Transverse colon (tissue), 4 donors: Measurements from ENCODE around the gene NBEA.

ENCODE experiments used
- CTCF ChIP-seq, 5 experiments: fragments of 200-600 bp in 3 of 5; fragments of 450-650 bp in 2 of 5; sonication (generic) in 3 of 5; IDR thresholded peaks; 1 replicate in 2 of 5; 2 replicates in 3 of 5; pipeline ENCODE4 v1.5.1; 2016 to 2017; ENCODE audit warnings: antibody characterized with exemption in 5 of 5, inconsistent platforms in 3 of 5, mild to moderate bottlenecking in 2 of 5, moderate library complexity in 1 of 5
- EP300 ChIP-seq: sonication (generic); formaldehyde crosslinking; IDR thresholded peaks from one replicate; pipeline ENCODE4 v1.6.1; 2017; ENCODE audit warnings: antibody characterized with exemption, low read depth
- POLR2A ChIP-seq: fragments of 450-650 bp; IDR thresholded peaks from one replicate; pipeline ENCODE4 v1.6.1; 2016; ENCODE audit warnings: antibody characterized with exemption, mild to moderate bottlenecking, moderate library complexity
- POLR2AphosphoS5 ChIP-seq, 3 donors: sonication (generic); formaldehyde crosslinking; IDR thresholded peaks; one replicate each; pipeline ENCODE4 v1.6.1; 2016; ENCODE audit warnings: antibody characterized with exemption in 3 of 3

DNA sequence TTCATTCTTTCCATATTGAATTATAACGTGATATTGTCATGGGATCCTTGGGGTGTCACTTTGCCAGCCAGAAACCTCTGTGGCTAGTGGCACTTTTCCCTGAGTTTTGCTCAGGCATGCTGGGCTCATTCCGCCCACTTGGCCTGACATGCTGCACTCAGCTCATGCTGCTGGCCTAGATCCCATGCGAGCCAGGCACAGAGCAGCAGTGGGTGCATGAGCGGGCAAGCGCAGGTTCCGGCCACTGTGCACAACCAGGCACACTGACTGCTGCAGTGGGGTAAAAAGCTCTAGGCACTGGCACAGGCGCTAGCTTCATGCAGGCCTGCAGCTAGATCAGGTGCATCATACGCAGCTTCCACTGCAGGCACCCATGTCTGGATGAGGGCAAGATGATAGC lies 313.2 kb downstream of the NBEA start:
- TF ChIP-seq POLR2A, result no peak
- TF ChIP-seq CTCF (IDR thresholded peaks at IDR 0.05), result no peak
- no peak for TF ChIP-seq EP300
- TF ChIP-seq POLR2AphosphoS5 (IDR thresholded peaks at IDR 0.05), result no peak
